EL (cell line): ENCODE results near the gene LGSN.
"Not testable (repeated sequence)": the region's sequence is repeated elsewhere in the genome, so short reads cannot be mapped to it uniquely, and the experiment has no call there.

ENCODE experiments used
- DNase-seq: peaks from one replicate; pipeline ENCODE4 v3.0.0-alpha.2; 2016

LGSN gene

GRCh38 chr6:63227928-63228894 is 91.6 kb downstream of the LGSN start:
- not testable (repeated sequence) for DNase-seq

- DNase-seq = not testable (repeated sequence)
Measured at GRCh38 chr6:63225987-63226386, 93.8 kb downstream of the LGSN start.
